SK-N-SH (cell line): ENCODE data around the gene SUFU.

ENCODE experiments used
- TF ChIP-seq, protein P1 (sequence below): fragments of 200-600 bp; sonication (generic); IDR thresholded peaks from 2 replicates; pipeline ENCODE4 v1.6.1; 2017; ENCODE audit warnings: antibody characterized with exemption, mild to moderate bottlenecking, moderate library complexity
- TF ChIP-seq, protein P2 (sequence below): fragments of 150-350 bp; IDR thresholded peaks from 2 replicates; pipeline ENCODE4 v1.6.1; 2017; ENCODE audit warnings: antibody characterized with exemption, low read length, low read depth, borderline replicate concordance

DNA sequence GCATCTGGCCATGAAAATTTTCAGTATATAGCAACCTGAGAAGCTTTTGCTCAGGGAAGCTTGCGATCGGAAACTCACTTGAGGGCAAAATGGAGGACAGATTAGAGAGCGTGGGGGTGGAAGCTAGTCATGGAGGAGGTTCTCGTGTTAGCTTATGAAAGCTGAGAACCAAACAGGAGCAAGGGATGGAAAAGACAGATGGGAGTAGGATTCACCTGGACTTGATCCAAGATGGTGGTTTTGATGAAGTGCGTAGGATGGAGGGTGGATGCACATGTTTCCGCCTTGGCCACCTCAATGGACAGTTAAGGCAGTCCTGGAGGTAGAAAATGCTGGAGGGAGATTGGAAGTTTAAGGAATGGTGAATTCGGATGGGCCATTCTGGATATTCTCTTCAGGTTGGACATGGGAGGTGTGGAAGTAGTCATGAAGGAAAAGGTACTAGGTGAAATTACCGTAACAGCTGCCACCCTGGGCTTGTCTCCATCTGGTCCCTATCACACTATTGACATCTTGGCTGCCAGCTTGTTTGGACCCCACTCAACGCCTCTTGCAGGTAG, 46.1 kb upstream of the SUFU start:
- TF ChIP-seq, protein P1, sequence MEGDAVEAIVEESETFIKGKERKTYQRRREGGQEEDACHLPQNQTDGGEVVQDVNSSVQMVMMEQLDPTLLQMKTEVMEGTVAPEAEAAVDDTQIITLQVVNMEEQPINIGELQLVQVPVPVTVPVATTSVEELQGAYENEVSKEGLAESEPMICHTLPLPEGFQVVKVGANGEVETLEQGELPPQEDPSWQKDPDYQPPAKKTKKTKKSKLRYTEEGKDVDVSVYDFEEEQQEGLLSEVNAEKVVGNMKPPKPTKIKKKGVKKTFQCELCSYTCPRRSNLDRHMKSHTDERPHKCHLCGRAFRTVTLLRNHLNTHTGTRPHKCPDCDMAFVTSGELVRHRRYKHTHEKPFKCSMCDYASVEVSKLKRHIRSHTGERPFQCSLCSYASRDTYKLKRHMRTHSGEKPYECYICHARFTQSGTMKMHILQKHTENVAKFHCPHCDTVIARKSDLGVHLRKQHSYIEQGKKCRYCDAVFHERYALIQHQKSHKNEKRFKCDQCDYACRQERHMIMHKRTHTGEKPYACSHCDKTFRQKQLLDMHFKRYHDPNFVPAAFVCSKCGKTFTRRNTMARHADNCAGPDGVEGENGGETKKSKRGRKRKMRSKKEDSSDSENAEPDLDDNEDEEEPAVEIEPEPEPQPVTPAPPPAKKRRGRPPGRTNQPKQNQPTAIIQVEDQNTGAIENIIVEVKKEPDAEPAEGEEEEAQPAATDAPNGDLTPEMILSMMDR, result no peak
- TF ChIP-seq, protein P2, sequence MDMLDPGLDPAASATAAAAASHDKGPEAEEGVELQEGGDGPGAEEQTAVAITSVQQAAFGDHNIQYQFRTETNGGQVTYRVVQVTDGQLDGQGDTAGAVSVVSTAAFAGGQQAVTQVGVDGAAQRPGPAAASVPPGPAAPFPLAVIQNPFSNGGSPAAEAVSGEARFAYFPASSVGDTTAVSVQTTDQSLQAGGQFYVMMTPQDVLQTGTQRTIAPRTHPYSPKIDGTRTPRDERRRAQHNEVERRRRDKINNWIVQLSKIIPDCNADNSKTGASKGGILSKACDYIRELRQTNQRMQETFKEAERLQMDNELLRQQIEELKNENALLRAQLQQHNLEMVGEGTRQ, result no peak
